GM19397 (cell line): ENCODE measurements around the gene MUC3A.
"Not testable (repeated sequence)": the region's sequence is repeated elsewhere in the genome, so short reads cannot be mapped to it uniquely, and the experiment has no call there.

Experiments used
- ATAC-seq: cut with Tn5 transposase; IDR thresholded peaks from one replicate; pipeline ENCODE4 v1.9.1; 2021; ENCODE audit warnings: mild to moderate bottlenecking, moderate library complexity; ENCODE audit not compliant: unreplicated experiment

MUC3A gene

GRCh38 chr7:100968650-100969049 lies 19.3 kb downstream of the MUC3A start:
- no peak for ATAC-seq

- ATAC-seq, result no peak
Observed at GRCh38 chr7:100969066-100969615, 19.8 kb downstream of the MUC3A start, which contains the start of gene MUC12. Gene MUC12 (plus strand): TSS chr7:100969565. CDS start chr7:100969623, 58 bp downstream.

- ATAC-seq, result no peak
Observed at GRCh38 chr7:100971111-100972001, 22.0 kb downstream of the MUC3A start.

- no peak for ATAC-seq
Observed at GRCh38 chr7:100972002-100972347, 22.6 kb downstream of the MUC3A start.

GRCh38 chr7:100974021-100974420 lies 24.7 kb downstream of the MUC3A start:
- ATAC-seq, result no peak

- ATAC-seq, result no peak
Observed at GRCh38 chr7:100975371-100975821, 26.1 kb downstream of the MUC3A start.

- ATAC-seq, result no peak
Observed at GRCh38 chr7:100978300-100978699, 29.0 kb downstream of the MUC3A start.

- ATAC-seq, result no peak
Observed at GRCh38 chr7:100983451-100984187, 34.3 kb downstream of the MUC3A start.

- ATAC-seq, result not testable (repeated sequence)
Observed at GRCh38 chr7:100984241-100984918, 35.0 kb downstream of the MUC3A start.

GRCh38 chr7:100985033-100985797 lies 35.9 kb downstream of the MUC3A start:
- ATAC-seq, result not testable (repeated sequence)

- no peak for ATAC-seq
Observed at GRCh38 chr7:100991631-100992030, 42.3 kb downstream of the MUC3A start.

- not testable (repeated sequence) for ATAC-seq
Observed at GRCh38 chr7:100992280-100992679, 42.9 kb downstream of the MUC3A start.

GRCh38 chr7:100994671-100995070 lies 45.3 kb downstream of the MUC3A start:
- not testable (repeated sequence) for ATAC-seq

- ATAC-seq, result not testable (repeated sequence)
Observed at GRCh38 chr7:100998530-100998929, 49.2 kb downstream of the MUC3A start.

- ATAC-seq, result not testable (repeated sequence)
Observed at GRCh38 chr7:100999334-100999733, 50.0 kb downstream of the MUC3A start.

GRCh38 chr7:101000025-101000424 lies 50.7 kb downstream of the MUC3A start:
- ATAC-seq, result not testable (repeated sequence)

GRCh38 chr7:101002333-101002732 lies 53.0 kb downstream of the MUC3A start:
- not testable (repeated sequence) for ATAC-seq

GRCh38 chr7:101007361-101007760 lies 58.0 kb downstream of the MUC3A start:
- ATAC-seq, result not testable (repeated sequence)

- ATAC-seq, result no peak
Observed at GRCh38 chr7:101009629-101010028, 60.3 kb downstream of the MUC3A start.

GRCh38 chr7:101012931-101013330 lies 63.6 kb downstream of the MUC3A start:
- no peak for ATAC-seq
